NCI-H128 (cell line): ENCODE measurements around the gene CXCL16.
"Not testable (repeated sequence)": the region's sequence is repeated elsewhere in the genome, so short reads cannot be mapped to it uniquely, and the experiment has no call there.

Source experiments
- DNase-seq: peaks from one replicate; lab custom pipeline; 2025; ENCODE audit not compliant: unreplicated experiment; lab: John Stamatoyannopoulos, UW

The CXCL16 gene

DNA sequence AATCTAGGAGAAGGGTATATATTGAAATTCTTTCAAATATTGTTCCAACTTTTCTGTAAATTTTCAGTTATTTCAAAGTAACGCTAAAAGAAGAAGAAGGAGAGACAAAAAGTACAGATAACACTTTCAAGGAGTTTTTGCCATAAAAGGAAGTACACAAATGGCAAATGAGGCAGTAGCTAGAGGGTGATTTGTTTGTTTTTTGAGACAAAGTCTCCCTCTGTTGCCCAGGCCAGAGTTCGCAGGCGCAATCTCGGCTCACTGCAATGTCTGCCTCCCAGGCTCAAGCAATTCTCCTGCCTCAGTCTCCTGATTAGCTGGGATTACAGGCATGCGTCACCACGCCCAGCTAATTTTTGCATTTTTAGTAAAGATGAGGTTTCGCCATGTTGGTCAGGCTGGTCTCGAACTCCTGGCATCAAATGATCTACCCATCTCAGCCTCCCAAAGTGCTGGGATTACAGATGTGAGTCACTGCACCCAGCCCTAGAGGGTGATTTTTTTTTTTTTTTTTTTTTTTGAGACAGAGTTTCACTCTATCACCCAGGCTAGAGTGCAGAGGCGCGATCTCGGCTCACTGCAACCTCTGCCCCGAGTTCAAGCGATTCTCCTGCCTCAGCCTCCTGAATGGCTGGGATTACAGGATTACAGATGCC is 40.2 kb downstream of the CXCL16 start:
- DNase-seq: not testable (repeated sequence)

DNA sequence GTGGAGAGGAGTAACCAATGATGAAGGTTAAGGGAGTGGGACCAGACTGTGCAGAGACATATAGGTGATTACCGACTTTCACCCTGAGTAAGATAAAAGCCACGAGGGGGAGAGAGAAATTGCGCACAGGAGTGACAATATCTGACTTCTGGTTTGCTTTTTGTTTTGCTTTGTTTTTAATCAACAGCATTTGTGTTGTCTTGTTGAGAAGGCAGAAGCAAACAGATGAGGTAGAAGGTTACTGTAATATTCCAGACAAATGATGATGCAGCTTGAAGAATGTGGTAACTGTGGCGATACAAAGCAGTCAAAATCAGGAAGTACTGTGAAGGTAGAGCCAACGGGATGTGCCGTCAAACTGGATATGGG is 43.3 kb downstream of the CXCL16 start:
- no peak for DNase-seq

DNA sequence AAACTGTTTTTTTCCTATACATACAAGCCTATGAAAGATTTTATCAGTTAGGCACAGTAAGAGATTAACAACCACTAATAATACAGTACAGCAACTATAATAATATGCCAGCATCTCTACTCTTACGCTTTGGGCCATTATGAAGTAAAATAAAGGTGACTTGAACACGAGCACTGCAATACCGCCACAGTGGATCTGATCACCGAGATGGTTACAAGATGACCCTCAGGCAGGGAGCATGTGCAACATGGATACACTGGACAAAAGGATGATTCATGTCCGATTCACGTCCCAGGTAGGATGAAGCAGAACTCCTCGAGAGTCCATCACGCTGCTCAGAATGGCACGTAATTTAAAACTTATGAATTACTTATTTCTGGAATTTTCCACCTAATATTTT is 46.3 kb downstream of the CXCL16 start:
- no peak for DNase-seq

DNA sequence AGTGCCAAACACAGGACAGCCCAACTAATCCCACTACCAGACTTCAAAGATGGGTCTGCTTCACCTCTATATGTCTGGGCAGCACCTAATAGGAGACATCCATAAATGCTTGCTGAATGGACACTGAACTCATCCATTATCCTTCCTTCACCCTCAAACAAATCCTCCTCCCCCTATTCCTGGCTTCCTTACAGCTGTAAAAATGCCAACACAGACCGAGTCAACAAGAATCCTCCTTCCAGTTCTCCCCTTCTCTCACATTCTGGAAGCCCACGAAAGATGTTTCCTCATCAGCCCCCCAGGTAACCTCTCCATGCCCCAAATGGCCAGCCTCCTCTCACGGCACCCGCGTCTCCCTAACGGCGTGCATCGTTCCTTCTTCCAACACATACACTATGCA is 48.0 kb downstream of the CXCL16 start:
- DNase-seq: no peak

DNA sequence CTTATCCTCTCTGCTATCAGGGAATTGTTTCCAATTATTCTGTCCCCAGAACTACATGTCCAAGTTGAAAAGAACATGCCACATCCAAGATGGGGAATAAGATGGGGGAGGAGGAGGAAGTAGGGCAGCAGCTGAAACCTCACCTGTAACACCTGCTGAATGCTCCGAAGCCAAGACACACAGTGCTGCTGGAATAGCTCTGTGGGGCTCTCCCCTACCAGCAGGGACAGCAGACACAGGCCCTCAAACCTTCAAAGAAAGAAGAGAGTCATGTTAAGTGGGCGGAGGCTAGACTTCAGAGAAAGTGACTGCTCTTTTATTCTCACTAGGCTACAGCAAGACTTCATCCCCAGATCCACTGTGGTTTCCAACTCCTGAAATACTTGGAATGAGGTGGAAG is 49.0 kb downstream of the CXCL16 start:
- no peak for DNase-seq

DNA sequence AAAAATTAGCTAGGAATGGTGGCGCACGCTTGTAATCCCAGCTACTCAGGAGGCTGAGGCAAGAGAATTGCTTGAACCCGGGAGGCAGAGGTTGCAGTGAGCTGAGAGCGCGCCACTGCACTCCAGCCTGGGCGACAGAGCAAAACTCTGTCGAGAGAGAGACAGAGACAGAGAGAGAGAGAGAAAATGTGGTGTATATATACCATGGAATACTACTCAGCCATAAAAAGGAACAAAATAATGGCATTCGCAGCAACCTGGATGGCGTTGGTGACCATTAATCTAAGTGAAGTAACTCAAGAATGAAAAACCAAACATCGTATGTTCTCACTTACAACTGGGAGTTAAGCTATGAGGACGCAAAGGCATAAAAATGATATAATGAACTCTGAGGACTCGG is 49.9 kb downstream of the CXCL16 start:
- not testable (repeated sequence) for DNase-seq

DNA sequence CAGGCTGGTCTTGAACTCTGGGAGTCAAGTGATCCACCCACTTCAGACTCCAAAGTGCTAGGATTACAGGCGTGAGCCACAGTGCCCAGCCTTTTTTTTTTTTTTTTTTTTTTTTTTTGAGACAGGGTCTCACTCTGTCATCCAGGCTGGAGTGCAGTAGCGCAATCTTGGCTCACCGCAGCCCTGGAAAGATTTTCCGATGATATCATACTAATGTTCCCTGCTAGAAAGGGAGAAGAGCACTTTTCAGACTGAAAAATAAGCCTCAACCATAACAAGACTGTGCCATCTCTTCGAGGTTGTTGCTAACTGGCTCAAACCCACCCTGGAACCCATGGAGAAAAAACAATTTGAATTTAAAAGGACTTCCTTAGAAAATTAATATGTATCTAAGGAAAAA is 56.0 kb downstream of the CXCL16 start:
- DNase-seq: not testable (repeated sequence)
